Gastroesophageal sphincter (tissue), 4 donors: ENCODE measurements around the gene LCORL. TPM values are rescaled to one million over a fixed set of nuclear protein-coding genes. Genes with fewer than 3 reads are reported as not detected.
"Not testable (repeated sequence)": the region's sequence is repeated elsewhere in the genome, so short reads cannot be mapped to it uniquely, and the experiment has no call there.

Experiments
- ATAC-seq: fragments of 150-250 bp; one replicate; pipeline ENCODE4 v1.9.1; 2016; ENCODE audit warnings: mild to moderate bottlenecking, moderate library complexity
- H3K27ac ChIP-seq, 4 donors: fragments of 200-600 bp; sonication (generic) in 3 of 4; 1 replicate in 3 of 4; 2 replicates in 1 of 4; pipeline ENCODE4 v1.5.1; 2016 to 2019
- H3K27me3 ChIP-seq: fragments of 200-600 bp; sonication (generic); one replicate; pipeline ENCODE4 v1.5.1; 2019
- H3K36me3 ChIP-seq, 2 donors: fragments of 200-600 bp; sonication (generic); one replicate each; pipeline ENCODE4 v1.5.1; 2019; ENCODE audit warnings: control low read depth in 1 of 2
- H3K4me1 ChIP-seq, 3 donors: fragments of 200-600 bp; sonication (generic); 1 replicate in 2 of 3; 2 replicates in 1 of 3; pipeline ENCODE4 v1.5.1; 2016 to 2019; ENCODE audit warnings: control low read depth in 2 of 3
- H3K4me3 ChIP-seq, 2 donors: fragments of 200-600 bp; sonication (generic); one replicate each; pipeline ENCODE4 v1.5.1; 2019; ENCODE audit warnings: mild to moderate bottlenecking in 1 of 2, moderate library complexity in 1 of 2
- H3K9me3 ChIP-seq, 3 donors: fragments of 200-600 bp; sonication (generic); one replicate each; pipeline ENCODE4 v1.5.1; 2017 to 2019; ENCODE audit warnings: control low read depth in 2 of 3
- EP300 ChIP-seq: sonication (generic); formaldehyde crosslinking; IDR thresholded peaks from one replicate; pipeline ENCODE4 v1.6.1; 2017; ENCODE audit warnings: antibody characterized with exemption, mild to moderate bottlenecking
- POLR2A ChIP-seq, 2 donors: fragments of 450-650 bp; IDR thresholded peaks; one replicate each; pipeline ENCODE4 v1.6.1; 2017; ENCODE audit warnings: antibody characterized with exemption in 2 of 2, mild to moderate bottlenecking in 2 of 2, moderate library complexity in 1 of 2
- POLR2AphosphoS5 ChIP-seq: sonication (generic); formaldehyde crosslinking; IDR thresholded peaks from one replicate; pipeline ENCODE4 v1.6.1; 2017; ENCODE audit warnings: antibody characterized with exemption
- WGBS, 2 donors: methylation state at CpG; one replicate each; pipeline ENCODE4 v1.1.5; 2018; ENCODE audit warnings: low coverage in 1 of 2; 5-methylcytosine and 5-hydroxymethylcytosine counted together
- total RNA-seq, 4 donors: library from RNA; depleted of rRNA; stranded (reverse); fragments of >200 nt; gene quantifications; one replicate each; pipeline ENCODE4 v1.1.0, GENCODE V29; 2016
- TF ChIP-seq, protein P1 (sequence below), 4 experiments: fragments of 200-600 bp in 2 of 4; fragments of 450-650 bp in 2 of 4; sonication (generic) in 1 of 4; IDR thresholded peaks; one replicate each; pipeline ENCODE4 v1.5.1; 2017 to 2019; ENCODE audit warnings: antibody characterized with exemption in 4 of 4, mild to moderate bottlenecking in 2 of 4, moderate library complexity in 2 of 4

The LCORL gene
- total RNA-seq, 4 donors from 2014 or later: 8.5 to 14.7 (median 10.3) TPM

- H3K36me3 ChIP-seq: no peaks in the 10 kb centered on the region
- no peak overlapping the region for H3K27ac ChIP-seq
- 25 to 61% methylated on average over 3 of the region's 3 CpGs for WGBS, 2 donors
- H3K9me3 ChIP-seq: no peaks in the 10 kb centered on the region
- H3K27me3 ChIP-seq: no peaks in the 10 kb centered on the region
- peaks cover 0 to 16% (median 0%) of the 10 kb centered on the region in 3 donors for H3K4me1 ChIP-seq
- ATAC-seq: no peak
- TF ChIP-seq POLR2AphosphoS5: no peak
- H3K4me3 ChIP-seq: no peak overlapping the region
These were observed 9.3 kb downstream of the LCORL start for GRCh38 chr4:18012134-18012806.

- Histone ChIP-seq H3K9me3 (no peaks in the 10 kb centered on the region), H3K36me3 (no peaks in the 10 kb centered on the region), H3K27ac (no peak overlapping the region), H3K4me3 (no peak overlapping the region), H3K4me1 (peaks cover 0 to 15% (median 0%) of the 10 kb centered on the region in 3 donors), H3K27me3 (no peaks in the 10 kb centered on the region)
- no peak for TF ChIP-seq EP300
- no peak for TF ChIP-seq POLR2AphosphoS5
- TF ChIP-seq POLR2A (IDR thresholded peaks at IDR 0.05): no peak
- TF ChIP-seq, protein P1, sequence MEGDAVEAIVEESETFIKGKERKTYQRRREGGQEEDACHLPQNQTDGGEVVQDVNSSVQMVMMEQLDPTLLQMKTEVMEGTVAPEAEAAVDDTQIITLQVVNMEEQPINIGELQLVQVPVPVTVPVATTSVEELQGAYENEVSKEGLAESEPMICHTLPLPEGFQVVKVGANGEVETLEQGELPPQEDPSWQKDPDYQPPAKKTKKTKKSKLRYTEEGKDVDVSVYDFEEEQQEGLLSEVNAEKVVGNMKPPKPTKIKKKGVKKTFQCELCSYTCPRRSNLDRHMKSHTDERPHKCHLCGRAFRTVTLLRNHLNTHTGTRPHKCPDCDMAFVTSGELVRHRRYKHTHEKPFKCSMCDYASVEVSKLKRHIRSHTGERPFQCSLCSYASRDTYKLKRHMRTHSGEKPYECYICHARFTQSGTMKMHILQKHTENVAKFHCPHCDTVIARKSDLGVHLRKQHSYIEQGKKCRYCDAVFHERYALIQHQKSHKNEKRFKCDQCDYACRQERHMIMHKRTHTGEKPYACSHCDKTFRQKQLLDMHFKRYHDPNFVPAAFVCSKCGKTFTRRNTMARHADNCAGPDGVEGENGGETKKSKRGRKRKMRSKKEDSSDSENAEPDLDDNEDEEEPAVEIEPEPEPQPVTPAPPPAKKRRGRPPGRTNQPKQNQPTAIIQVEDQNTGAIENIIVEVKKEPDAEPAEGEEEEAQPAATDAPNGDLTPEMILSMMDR (IDR thresholded peaks at IDR 0.05): no peak
- no peak for ATAC-seq
These were observed 13.9 kb downstream of the LCORL start for GRCh38 chr4:18007625-18008024.

DNA sequence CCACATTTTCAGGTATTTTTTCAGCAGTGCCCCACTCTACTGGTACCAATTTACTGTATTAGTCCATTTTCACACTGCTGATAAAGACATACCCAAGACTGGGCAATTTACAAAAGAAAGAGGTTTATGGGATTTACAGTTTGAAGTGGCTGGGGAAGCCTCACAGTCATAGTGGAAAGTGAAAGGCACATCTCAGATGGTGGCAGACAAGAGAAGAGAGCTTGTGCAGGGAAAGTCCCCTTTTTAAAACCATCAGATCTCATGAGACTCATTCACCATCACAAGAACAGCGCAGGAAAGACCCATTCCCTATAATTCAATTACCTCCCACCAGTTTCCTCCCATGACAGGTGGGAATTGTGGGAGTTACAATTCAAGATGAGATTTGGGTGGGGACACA, 15.1 kb downstream of the LCORL start:
- not testable (repeated sequence) for H3K27me3 ChIP-seq, H3K36me3 ChIP-seq, H3K27ac ChIP-seq, H3K4me3 ChIP-seq, H3K4me1 ChIP-seq, ATAC-seq, H3K9me3 ChIP-seq
- WGBS, 2 donors: 86 to 100% methylated on average over 1 of the region's 1 CpG

DNA sequence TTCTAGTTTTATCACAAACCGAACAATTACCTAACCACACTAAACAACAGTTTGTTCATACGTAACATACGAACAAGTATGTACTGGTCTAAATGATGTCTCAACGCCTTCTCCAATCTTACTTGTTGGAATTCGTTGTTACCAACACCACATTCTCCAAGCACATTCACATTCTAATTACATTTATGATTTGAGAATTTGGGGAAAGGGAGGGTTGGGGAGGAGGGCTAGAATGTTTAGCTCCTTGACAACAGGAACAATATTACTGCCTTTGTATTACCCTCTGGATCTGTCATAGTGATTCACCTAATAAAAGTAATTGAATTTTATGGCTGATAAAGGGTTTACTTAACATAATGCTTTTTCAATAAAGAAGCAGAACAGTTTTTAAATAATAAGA, 24.4 kb downstream of the LCORL start:
- Histone ChIP-seq H3K27ac (no peak overlapping the region), H3K9me3 (no peaks in the 10 kb centered on the region), H3K36me3 (no peaks in the 10 kb centered on the region), H3K4me1 (no peaks in the 10 kb centered on the region), H3K27me3 (no peaks in the 10 kb centered on the region), H3K4me3 (no peak overlapping the region)
- 77 to 84% methylated on average over 5 of the region's 5 CpGs for WGBS, 2 donors
- ATAC-seq: no peak
- TF ChIP-seq EP300 (no peak), POLR2A (IDR thresholded peaks at IDR 0.05) (no peak), POLR2AphosphoS5 (no peak)
- TF ChIP-seq, protein P1 (IDR thresholded peaks at IDR 0.05): no peak

DNA sequence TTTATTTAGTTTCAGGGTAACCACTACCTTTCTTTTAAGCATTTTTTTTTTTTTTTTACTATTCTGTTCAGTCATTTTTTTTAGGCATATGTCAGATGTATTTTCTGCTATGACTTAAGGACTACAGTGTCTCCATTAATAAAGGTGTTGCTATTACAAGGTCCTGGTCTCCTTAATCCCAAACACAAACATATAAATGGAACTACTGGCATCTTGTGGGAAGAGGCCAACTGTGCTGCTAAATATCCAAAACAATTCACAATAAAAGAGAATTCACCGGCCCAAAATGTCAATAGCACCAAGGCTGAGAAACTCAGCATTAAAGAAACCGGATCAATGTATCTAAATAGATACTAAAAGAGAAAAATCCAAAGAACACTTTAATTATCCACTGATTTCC, 26.4 kb downstream of the LCORL start:
- Histone ChIP-seq H3K36me3 (no peaks in the 10 kb centered on the region), H3K9me3 (no peaks in the 10 kb centered on the region), H3K27ac (no peak overlapping the region), H3K4me1 (no peaks in the 10 kb centered on the region), H3K4me3 (no peak overlapping the region), H3K27me3 (no peaks in the 10 kb centered on the region)
- 72% methylated on average over 2 of the region's 2 CpGs; no CpG with 5 or more reads in 1 of the 2 donors for WGBS, 2 donors
- TF ChIP-seq POLR2A (IDR thresholded peaks at IDR 0.05) (no peak), EP300 (no peak), POLR2AphosphoS5 (no peak)
- TF ChIP-seq, protein P1 (IDR thresholded peaks at IDR 0.05): no peak
- no peak for ATAC-seq

DNA sequence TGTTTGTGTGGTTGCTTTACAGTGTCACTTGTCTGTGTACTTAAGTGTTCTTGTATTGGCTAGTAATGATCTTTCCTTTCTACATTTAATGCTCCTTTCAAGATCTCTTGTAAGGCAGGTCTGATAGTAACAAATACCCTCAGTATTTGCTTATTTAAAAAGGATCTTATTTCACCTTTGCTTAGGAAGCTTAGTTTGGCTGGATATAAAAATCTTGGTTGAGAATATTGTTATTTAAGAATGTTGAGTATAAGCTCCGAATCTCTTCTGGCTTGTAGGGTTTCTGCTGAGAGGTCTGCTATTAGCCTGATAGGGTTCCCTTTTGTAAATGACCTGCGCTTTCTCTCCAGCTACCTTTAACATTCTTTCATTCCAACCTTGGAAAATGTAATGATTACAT, 35.7 kb downstream of the LCORL start:
- TF ChIP-seq EP300 (no peak), POLR2A (IDR thresholded peaks at IDR 0.05) (no peak), POLR2AphosphoS5 (no peak)
- TF ChIP-seq, protein P1 (IDR thresholded peaks at IDR 0.05): no peak
- H3K27me3 ChIP-seq: no peaks in the 10 kb centered on the region
- no peaks in the 10 kb centered on the region for H3K4me1 ChIP-seq
- no peaks in the 10 kb centered on the region for H3K9me3 ChIP-seq
- no peak overlapping the region for H3K27ac ChIP-seq
- 94 to 95% methylated on average over 2 of the region's 2 CpGs for WGBS, 2 donors
- no peaks in the 10 kb centered on the region for H3K36me3 ChIP-seq
- no peak for ATAC-seq
- H3K4me3 ChIP-seq: no peak overlapping the region
